HG03064 (cell line): ENCODE measurements around the gene JMJD6.
"Not testable (repeated sequence)": the region's sequence is repeated elsewhere in the genome, so short reads cannot be mapped to it uniquely, and the experiment has no call there.

ENCODE experiments used
- ATAC-seq: cut with Tn5 transposase; IDR thresholded peaks from one replicate; pipeline ENCODE4 v1.9.1; 2021; ENCODE audit warnings: low read depth; ENCODE audit not compliant: unreplicated experiment

Gene JMJD6

GRCh38 chr17:76726231-76726775 is at the start of gene JMJD6:
Gene JMJD6, minus strand, starts transcription at chr17:76726606. Its CDS starts 131 bp downstream, at chr17:76726475.
- ATAC-seq, result peak; percentile 68

- ATAC-seq, result no peak
Measured at GRCh38 chr17:76775021-76775600, 48.7 kb upstream of the JMJD6 start.

- ATAC-seq, result no peak
Measured at GRCh38 chr17:76772842-76773525, 46.6 kb upstream of the JMJD6 start.

GRCh38 chr17:76758570-76758969 is 32.2 kb upstream of the JMJD6 start:
- ATAC-seq, result no peak

- ATAC-seq, result no peak
Measured at GRCh38 chr17:76757256-76757655, 30.9 kb upstream of the JMJD6 start.

- ATAC-seq, result no peak
Measured at GRCh38 chr17:76755285-76755684, 28.9 kb upstream of the JMJD6 start.

- ATAC-seq, result no peak
Measured at GRCh38 chr17:76753061-76753961, 26.9 kb upstream of the JMJD6 start.

GRCh38 chr17:76752006-76752405 is 25.6 kb upstream of the JMJD6 start:
- no peak for ATAC-seq

GRCh38 chr17:76751416-76751993 is 25.1 kb upstream of the JMJD6 start:
- no peak for ATAC-seq

GRCh38 chr17:76748657-76749056 is 22.3 kb upstream of the JMJD6 start:
- ATAC-seq, result no peak

- no peak for ATAC-seq
Measured at GRCh38 chr17:76747716-76748363, 21.4 kb upstream of the JMJD6 start.

- not testable (repeated sequence) for ATAC-seq
Measured at GRCh38 chr17:76745785-76746184, 19.4 kb upstream of the JMJD6 start.

- ATAC-seq, result no peak
Measured at GRCh38 chr17:76744747-76745146, 18.3 kb upstream of the JMJD6 start.

GRCh38 chr17:76742958-76743357 is 16.6 kb upstream of the JMJD6 start:
- no peak for ATAC-seq

- ATAC-seq, result no peak
Measured at GRCh38 chr17:76740329-76741118, 14.1 kb upstream of the JMJD6 start.

- not testable (repeated sequence) for ATAC-seq
Measured at GRCh38 chr17:76739568-76740115, 13.2 kb upstream of the JMJD6 start.

GRCh38 chr17:76738468-76738850 is 12.1 kb upstream of the JMJD6 start:
- ATAC-seq, result no peak

GRCh38 chr17:76737676-76738467 is 11.5 kb upstream of the JMJD6 start, which contains the start of gene MFSD11:
Gene MFSD11, plus strand, starts transcription at chr17:76738119. Its CDS starts 234 bp downstream, at chr17:76738353.
- peak; percentile 48 for ATAC-seq
